Suprapubic skin (tissue), 3 donors: ENCODE results near the gene TNPO2.

Experiments used
- POLR2A ChIP-seq, 2 donors: fragments of 450-650 bp; IDR thresholded peaks; one replicate each; pipeline ENCODE4 v1.6.1; 2017; ENCODE audit warnings: antibody characterized with exemption in 2 of 2, mild to moderate bottlenecking in 2 of 2, moderate library complexity in 2 of 2
- TF ChIP-seq, protein P1 (sequence below), 2 donors: fragments of 200-600 bp in 1 of 2; fragments of 450-650 bp in 1 of 2; sonication (generic) in 1 of 2; IDR thresholded peaks; one replicate each; pipeline ENCODE4 v1.5.1; 2016 to 2019; ENCODE audit warnings: antibody characterized with exemption in 2 of 2, mild to moderate bottlenecking in 1 of 2, moderate library complexity in 1 of 2

- TF ChIP-seq POLR2A (IDR thresholded peaks at IDR 0.05) = no peak
- TF ChIP-seq, protein P1, sequence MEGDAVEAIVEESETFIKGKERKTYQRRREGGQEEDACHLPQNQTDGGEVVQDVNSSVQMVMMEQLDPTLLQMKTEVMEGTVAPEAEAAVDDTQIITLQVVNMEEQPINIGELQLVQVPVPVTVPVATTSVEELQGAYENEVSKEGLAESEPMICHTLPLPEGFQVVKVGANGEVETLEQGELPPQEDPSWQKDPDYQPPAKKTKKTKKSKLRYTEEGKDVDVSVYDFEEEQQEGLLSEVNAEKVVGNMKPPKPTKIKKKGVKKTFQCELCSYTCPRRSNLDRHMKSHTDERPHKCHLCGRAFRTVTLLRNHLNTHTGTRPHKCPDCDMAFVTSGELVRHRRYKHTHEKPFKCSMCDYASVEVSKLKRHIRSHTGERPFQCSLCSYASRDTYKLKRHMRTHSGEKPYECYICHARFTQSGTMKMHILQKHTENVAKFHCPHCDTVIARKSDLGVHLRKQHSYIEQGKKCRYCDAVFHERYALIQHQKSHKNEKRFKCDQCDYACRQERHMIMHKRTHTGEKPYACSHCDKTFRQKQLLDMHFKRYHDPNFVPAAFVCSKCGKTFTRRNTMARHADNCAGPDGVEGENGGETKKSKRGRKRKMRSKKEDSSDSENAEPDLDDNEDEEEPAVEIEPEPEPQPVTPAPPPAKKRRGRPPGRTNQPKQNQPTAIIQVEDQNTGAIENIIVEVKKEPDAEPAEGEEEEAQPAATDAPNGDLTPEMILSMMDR (IDR thresholded peaks at IDR 0.05) = no peak
Observed at GRCh38 chr19:12668346-12668745, 55.4 kb downstream of the TNPO2 start.
